ENCODE data around the gene M6PR. TPM values are rescaled to one million over a fixed set of nuclear protein-coding genes. Genes with fewer than 3 reads are reported as not detected.

Gene M6PR
- total and polyA plus RNA-seq, 2 of the 8 experiments (the other 6 are each of a cell fraction or from before 2014, with no cell fraction given) = 106 to 122 TPM

DNA sequence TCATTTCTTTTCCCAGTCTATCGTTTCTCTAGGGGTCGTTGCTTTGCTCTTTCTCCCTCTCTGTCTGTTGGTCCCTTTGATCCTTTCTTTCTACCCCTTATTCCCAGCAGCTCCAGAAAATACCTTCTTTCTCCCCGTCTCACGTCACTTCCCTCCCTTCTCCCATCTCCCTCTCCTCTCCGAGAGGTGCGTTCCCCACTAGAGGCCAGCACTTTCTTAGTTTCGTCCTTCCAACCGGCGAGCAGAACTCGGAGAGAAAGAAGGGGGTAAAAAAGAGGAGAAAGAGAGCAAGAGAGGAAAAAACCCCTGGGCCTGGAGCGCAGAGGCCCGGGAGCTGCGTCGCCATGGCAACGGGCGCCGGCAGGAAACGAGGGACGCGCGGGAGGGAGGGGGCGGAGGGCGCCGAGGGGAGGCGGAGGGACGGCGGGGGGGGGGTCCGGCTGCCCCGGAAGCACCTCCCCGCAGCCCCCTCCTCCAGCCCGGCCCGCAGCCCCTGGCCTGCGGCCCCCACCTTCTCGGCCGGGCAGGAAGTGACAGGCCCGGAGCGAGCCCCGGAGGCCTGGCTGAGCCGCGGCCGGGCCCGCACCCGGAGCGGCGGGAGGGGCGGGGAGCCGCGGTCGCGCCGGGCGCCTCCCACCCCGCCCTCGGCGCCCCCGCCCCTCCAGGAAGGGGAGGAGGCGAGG lies 35.3 kb downstream of the M6PR start, which contains the start of gene PHC1 (continued):
- TF ChIP-seq HDAC2 (IDR thresholded peaks at IDR 0.05; ENCODE audit: borderline replicate concordance in 1 of 2, low read depth in 2 of 2, low read length in 2 of 2) (peak in 1 of 2 experiments; percentile 21; a peak in 1 of 4 replicates), POLR2AphosphoS5 (IDR thresholded peaks at IDR 0.05; ENCODE audit: low read depth, low read length) (peak; percentile 59), EGR1 (IDR thresholded peaks at IDR 0.05; ENCODE audit: borderline replicate concordance, low read depth, low read length) (peak; percentile 53; the same call in 1 of the 2 replicates), ASH2L (IDR thresholded peaks at IDR 0.05; ENCODE audit: low read length) (peak; percentile 85), TBP (IDR thresholded peaks at IDR 0.05; ENCODE audit: low read depth, low read length) (peak; percentile 74), EP300 (IDR thresholded peaks at IDR 0.05; ENCODE audit: borderline replicate concordance in 1 of 2, low read depth in 2 of 2, low read length in 2 of 2) (peak in 1 of 2 experiments; percentile 70; a peak in 1 of 3 replicates)
- TF ChIP-seq, protein P1, sequence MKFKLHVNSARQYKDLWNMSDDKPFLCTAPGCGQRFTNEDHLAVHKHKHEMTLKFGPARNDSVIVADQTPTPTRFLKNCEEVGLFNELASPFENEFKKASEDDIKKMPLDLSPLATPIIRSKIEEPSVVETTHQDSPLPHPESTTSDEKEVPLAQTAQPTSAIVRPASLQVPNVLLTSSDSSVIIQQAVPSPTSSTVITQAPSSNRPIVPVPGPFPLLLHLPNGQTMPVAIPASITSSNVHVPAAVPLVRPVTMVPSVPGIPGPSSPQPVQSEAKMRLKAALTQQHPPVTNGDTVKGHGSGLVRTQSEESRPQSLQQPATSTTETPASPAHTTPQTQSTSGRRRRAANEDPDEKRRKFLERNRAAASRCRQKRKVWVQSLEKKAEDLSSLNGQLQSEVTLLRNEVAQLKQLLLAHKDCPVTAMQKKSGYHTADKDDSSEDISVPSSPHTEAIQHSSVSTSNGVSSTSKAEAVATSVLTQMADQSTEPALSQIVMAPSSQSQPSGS (IDR thresholded peaks at IDR 0.05; ENCODE audit: low read length) = peak; percentile 48; the same call in 1 of the 2 replicates

Measured in H1 (cell line).